ENCODE measurements around the gene DESI1. TPM values are rescaled to one million over a fixed set of nuclear protein-coding genes. Genes with fewer than 3 reads are reported as not detected.
A peak's percentile ranks its signal among the peaks of the same experiment; 100 is the strongest.
"Not testable (repeated sequence)": the region's sequence is repeated elsewhere in the genome, so short reads cannot be mapped to it uniquely, and the experiment has no call there.

The DESI1 gene
- total RNA-seq, 6 experiments from 2014 or later, result 34.8 to 49.5 (median 40.9) TPM

- Histone ChIP-seq H3K27ac (no peak overlapping the region), H3K27me3 (no peaks in the 10 kb centered on the region), H3K4me3 (no peak overlapping the region), H3K9me3 (no peaks in the 10 kb centered on the region), H3K4me1 (no peaks in the 10 kb centered on the region), H3K36me3 (peaks cover 0 to 23% (median 9%) of the 10 kb centered on the region in 4 donors)
- TF ChIP-seq POLR2A (IDR thresholded peaks at IDR 0.05) (no peak), CTCF (IDR thresholded peaks at IDR 0.05) (no peak)
- intact Hi-C loops (cut with DNase I), result no loop called here
- no peak for ATAC-seq
- no CpG with 5 or more reads among the region's 15 CpGs for WGBS (ENCODE audit: insufficient coverage, low coverage, low lambda C conversion rate, missing lambda C conversion rate)
- no peak for DNase-seq
These were observed 45.3 kb downstream of the DESI1 start for GRCh38 chr22:41575533-41575932.

- WGBS (ENCODE audit: insufficient coverage, low coverage, low lambda C conversion rate, missing lambda C conversion rate), result no CpG with 5 or more reads among the region's 26 CpGs
- peak in 1 of 3 donors; percentile 45 for DNase-seq
- Histone ChIP-seq H3K27me3 (no peaks in the 10 kb centered on the region), H3K27ac (no peak overlapping the region), H3K4me1 (no peaks in the 10 kb centered on the region), H3K4me3 (no peak overlapping the region), H3K9me3 (no peaks in the 10 kb centered on the region), H3K36me3 (peaks cover 0 to 17% (median 8%) of the 10 kb centered on the region in 4 donors)
- peak in 3 of 4 donors; percentile 2 to 21 (median 7) for ATAC-seq
- TF ChIP-seq CTCF (IDR thresholded peaks at IDR 0.05), result no peak
- TF ChIP-seq POLR2A (IDR thresholded peaks at IDR 0.05), result no peak
- intact Hi-C loops (cut with DNase I), result no loop called here
These were observed 45.9 kb downstream of the DESI1 start for GRCh38 chr22:41574847-41575381.

GRCh38 chr22:41573677-41574076 is 47.2 kb downstream of the DESI1 start:
- 60% methylated on average over 1 of the region's 11 CpGs for WGBS (ENCODE audit: insufficient coverage, low coverage, low lambda C conversion rate, missing lambda C conversion rate)
- intact Hi-C loops (cut with DNase I), result no loop called here
- Histone ChIP-seq H3K27me3 (no peaks in the 10 kb centered on the region), H3K4me1 (no peaks in the 10 kb centered on the region), H3K27ac (no peak overlapping the region), H3K4me3 (no peak overlapping the region), H3K36me3 (peaks cover 0 to 11% (median 5%) of the 10 kb centered on the region in 4 donors), H3K9me3 (no peaks in the 10 kb centered on the region)
- TF ChIP-seq POLR2A (IDR thresholded peaks at IDR 0.05) (no peak), CTCF (IDR thresholded peaks at IDR 0.05) (no peak)
- DNase-seq, result no peak
- no peak for ATAC-seq

- DNase-seq, result not testable (repeated sequence)
These were observed 48.5 kb downstream of the DESI1 start for GRCh38 chr22:41572305-41572704.

GRCh38 chr22:41571786-41572185 is 49.1 kb downstream of the DESI1 start:
- Histone ChIP-seq H3K36me3 (peaks cover 0 to 5% (median 2%) of the 10 kb centered on the region in 4 donors), H3K27me3 (no peaks in the 10 kb centered on the region), H3K4me1 (no peaks in the 10 kb centered on the region), H3K4me3 (no peak overlapping the region), H3K9me3 (no peaks in the 10 kb centered on the region), H3K27ac (no peak overlapping the region)
- no CpG with 5 or more reads among the region's 14 CpGs for WGBS (ENCODE audit: insufficient coverage, low coverage, low lambda C conversion rate, missing lambda C conversion rate)
- DNase-seq (no peak), ATAC-seq (no peak)
- TF ChIP-seq POLR2A (IDR thresholded peaks at IDR 0.05), result no peak
- intact Hi-C loops (cut with DNase I), result no loop called here

More at GRCh38 chr22:41572305-41572704, 48.5 kb downstream of the DESI1 start:
- H3K27me3 ChIP-seq; H3K4me3 ChIP-seq; ATAC-seq; H3K9me3 ChIP-seq; H3K4me1 ChIP-seq; intact Hi-C loops (cut with DNase I); H3K36me3 ChIP-seq; H3K27ac ChIP-seq: not testable (repeated sequence)
- WGBS (ENCODE audit: insufficient coverage, low coverage, low lambda C conversion rate, missing lambda C conversion rate), result 93% methylated on average over 3 of the region's 3 CpGs
